ENCODE data around the gene DTHD1.

DTHD1 gene

DNA sequence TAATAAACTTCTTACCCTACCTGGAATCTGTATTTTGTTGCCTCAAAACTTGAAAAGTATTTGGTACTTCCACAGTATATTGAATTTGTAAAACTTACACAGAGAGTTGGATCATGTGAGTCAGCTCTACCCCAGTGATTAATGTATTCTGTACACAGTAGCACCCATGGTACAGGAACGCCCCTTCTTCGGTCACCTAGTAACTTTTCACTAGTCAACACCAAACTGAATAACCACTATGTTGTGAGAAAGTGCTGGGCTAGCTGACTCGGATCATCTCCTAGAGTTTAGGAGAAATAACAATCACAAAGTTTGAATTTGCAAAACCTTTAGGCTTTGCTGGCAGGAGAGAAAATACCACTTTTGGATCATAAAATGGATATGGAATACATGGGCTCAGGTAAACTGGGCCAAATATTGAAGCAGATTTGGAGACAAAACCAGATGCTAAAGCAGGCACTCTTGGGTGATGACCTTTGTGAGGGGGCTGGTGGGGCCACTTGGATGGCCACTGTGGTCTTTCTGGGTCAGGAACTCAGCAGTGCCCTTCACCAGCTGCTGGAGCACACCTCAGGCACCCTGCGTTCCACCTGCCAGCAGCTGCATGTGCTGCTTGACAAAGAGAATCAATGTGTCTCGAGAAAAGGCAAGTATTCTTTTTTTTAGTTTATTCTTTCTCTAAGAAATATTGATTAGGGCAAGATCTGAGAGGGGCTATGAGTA is at the start of gene DTHD1:
Gene DTHD1, plus strand, starts transcription at position 233 of the 723 bp plus-strand sequence. Its CDS starts 143 bp downstream, at position 376.
- no peak for DNase-seq (ENCODE audit: low read depth)

DNA sequence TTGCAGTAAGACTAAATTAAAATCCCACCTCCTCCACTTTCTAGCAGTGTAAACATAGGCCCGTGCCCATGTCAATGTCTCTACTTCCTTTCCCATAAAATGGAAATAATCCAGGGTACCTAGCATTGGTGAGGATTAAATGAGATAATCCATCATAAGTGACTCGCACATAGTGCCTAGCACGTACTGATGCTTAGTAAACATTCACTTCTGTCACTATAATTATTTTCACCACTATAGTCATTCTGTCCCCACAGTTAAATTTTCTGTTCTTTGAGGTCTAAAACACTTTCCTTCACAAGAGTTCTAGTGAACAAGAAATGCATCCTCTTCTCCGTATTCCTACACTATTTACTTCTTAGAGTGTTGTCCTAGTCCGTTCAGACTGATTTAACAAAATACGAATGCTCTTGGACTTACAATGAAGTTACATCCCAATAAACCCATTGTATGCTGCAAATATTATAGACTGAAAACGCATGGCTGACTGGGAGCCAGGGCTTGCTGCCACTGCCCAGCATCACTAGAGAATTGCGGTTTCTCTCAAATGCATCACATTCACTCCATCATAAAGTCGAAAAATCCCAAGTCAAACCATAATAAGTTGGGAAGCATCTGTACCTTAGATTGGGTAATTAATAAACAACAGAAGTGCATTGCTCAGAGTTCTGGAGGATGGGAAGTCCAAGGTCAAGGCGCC is 47.7 kb upstream of the DTHD1 start:
- DNase-seq (ENCODE audit: low read depth), result no peak

DNA sequence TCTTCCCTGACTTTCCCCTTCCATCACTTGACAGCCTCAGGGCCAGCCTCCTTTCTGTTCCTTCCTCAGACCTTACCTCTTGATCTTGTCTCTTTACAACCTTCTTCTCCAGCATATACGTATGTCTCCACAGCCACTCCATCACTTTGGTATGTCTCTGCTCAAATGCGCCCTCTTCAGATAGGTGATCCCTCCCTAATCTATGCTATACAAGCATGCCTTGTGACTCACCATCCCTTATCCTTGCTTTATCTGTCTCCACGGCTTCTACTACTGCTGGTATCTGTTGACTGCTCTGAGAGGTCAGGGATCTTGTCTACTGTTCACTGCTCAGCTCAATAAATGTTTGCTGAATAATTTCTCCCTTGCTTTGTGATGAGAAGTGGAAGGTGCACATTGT is 46.1 kb upstream of the DTHD1 start:
- no peak for DNase-seq (ENCODE audit: low read depth)

DNA sequence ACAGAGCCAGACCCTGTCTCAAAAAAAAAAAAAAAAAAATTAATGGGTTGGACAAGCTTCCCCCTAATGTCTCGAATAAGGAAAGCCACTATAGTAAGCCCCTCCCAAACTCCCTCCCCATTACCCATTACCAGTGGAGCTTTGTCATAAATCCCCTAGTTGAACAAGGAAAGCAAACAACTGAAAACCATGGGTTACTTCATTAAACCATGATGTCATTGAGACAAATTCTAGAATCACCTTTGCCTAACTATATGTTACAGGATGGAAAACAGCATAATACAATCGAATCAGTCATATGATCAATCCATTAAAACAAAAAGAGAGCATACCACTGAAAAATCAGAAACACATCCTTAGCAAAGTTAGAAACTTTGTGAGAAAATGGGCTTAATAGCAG is 45.3 kb upstream of the DTHD1 start:
- DNase-seq (ENCODE audit: low read depth), result no peak

DNA sequence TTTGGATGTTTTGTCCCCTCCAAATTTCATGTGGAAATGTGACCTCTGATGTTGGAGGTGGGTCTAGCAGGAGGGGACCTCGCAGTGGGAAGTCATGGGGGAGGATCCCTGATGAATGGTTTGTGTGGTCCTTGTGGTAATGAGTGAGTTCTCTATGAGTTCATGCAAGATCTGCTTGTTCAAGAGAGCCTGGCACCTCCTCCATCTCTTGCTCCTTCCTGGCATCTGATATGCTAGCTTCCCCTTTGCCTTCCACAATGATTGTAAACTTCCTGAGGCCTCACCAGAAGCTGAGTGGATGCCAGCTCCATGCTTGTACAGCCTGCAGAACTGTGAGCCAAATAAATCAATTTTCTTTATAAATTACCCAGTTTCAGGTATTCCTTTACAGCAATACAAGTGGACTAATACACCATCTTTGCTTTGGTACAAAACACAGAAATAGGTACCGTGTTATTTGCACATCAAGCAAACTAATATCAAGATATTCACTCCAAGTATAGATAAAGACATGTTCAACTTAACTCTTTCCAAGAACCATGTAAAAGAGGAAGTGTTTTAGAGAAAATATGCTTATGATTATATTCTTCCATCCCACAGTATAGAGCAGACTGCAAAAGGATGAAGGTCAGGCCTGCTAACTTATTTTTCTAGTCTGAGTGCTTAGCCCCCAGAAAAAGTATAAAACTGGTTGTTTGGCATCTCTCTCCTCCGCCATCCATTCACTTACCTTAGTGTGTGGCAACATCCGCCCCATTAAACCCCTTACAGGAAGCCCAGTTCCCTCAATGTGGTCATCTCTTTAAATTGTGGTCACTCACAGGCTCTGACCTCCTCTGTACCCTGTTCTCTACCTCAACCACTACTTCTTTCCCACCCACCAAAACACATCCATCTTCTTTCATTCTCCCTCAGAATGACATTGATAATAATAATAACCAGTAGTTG is 43.8 kb upstream of the DTHD1 start:
- no peak for DNase-seq (ENCODE audit: low read depth)

DNA sequence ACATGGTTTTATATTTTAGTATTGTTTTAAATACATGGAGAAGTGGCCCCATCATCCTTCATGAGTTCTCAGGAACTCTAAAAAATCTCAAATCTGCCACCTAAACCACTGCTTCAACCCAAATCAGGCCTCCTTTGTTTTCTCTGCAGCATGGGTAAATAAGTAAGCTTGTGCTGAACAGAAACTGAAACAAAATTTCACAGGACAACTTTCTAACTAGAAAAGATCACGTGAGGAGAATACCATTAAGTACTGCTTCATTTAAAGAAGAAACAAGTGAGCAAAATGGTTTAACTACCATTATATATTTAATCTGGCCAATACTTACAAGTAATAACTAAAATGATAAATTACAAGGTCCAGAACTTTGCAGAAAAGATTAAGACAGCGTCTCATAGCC is 39.6 kb upstream of the DTHD1 start:
- no peak for DNase-seq (ENCODE audit: low read depth)

DNA sequence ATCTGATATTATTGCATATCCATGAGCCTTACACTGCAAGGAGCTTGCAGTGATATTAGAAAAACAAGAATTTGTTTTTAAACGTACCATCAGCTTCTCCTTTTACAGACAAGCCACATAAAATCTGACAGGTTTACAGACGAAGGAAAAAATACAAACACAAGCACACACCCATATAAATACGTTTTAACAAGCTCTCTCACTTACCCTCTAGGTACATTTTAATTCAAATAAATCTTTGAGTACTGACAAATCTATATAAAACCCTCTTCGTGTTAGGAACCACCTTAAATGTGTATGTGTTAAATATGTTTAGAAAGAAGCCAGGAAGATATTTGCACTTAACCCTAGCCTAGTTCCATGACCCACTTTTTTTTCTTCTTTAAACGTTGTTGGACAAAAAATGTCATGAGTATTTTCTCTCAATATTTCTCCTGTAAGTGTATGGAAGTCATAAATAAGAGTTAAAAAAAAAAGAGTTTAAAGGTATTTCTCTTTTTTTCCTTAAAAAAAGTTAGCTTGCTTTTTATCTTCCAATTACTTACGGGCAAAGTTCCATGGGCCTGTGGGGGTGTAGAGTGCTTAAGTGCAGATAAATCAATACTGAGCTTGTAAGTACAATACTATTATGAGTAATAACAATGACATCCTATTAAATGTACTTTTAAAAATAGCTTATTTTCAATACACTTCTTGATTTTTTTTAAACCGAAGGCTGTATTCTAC is 38.6 kb upstream of the DTHD1 start:
- DNase-seq (ENCODE audit: low read depth), result no peak

DNA sequence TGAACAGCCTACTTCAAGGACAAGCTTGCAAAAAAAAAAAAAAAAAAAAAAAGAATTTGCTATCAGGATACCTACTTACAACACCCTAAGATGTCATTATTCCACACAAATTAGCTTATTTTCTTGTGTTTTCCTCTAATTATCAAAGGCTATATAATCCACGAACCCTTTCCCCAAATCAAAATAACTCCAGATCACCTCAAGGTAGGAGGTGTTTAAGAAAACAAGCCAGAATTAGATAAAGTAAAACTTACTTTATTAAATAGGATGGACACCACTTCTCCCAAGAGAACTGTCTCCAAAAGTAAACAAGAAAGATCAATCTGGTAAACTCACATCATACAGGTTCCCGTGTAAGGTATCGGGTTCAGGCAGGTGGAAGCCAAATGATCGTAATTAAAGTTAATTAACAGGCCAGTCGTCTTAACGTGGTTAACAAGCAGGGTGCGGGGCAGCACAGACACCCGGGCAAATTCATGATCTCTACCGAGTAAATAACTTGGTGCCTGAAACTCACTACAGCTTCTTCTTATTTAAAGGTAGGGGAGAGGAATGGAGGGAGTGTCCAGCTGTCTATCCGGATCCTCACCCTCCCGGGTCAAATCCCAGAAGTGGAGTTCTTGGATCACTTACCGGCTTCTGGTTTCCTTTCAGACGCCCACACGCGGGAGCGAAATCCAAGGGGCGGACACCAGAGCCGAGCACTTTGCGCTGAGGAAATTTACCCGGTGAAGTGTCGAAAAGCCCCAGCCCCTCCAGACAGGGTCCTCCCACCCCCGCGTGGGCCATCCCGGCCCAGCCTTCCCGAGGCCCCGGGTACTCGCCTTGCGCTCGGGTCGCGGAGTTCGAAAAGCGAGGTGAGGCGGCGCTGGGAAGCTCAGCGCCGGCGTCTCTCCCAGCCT is 37.8 kb upstream of the DTHD1 start:
- DNase-seq (ENCODE audit: low read depth), result peak; percentile 44

DNA sequence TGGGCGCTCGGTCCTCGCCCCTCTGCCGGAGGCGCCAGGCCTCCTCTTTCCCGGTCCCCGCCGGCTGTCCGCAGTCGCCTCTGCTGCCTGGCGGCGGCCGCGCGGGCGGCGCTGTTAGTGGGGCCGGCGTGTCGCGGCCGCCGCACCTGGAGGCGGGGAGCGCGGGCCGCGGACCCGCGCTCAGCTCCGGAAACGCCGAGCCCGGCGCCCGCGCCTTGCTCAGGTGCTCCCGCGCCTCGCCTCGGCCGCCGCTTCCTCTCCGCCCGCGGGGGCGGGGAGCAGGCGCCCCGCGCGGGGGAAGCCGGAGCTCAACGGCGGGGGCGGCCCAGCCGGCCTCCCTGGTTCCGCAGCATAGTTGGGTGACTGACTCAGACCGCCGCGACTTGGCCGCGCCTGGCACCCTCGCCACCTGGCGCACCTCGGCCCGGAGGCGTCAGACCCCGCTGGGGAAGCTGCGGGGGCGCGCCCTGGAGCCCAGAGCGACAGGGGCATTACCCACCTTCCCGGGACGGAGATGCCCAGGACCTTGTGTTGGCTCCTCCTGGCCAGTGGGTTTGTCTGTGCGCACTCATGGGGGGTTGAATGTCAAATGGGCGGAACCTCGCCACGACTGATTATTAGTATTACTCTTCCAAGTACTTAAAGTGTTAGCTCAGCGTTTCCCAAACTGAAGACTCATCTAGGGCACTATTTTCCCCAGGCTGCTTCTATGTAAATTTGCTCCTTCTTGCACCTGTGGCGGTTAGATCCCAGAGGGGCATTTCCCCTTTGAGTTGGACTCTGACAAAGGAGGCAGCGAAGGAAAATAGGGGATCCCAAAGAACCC is 36.9 kb upstream of the DTHD1 start, which contains the start of gene ARAP2:
Gene ARAP2, minus strand, starts transcription at position 258 of the 826 bp plus-strand sequence. CDS start 15,028 bp downstream, outside the sequence.
- DNase-seq (ENCODE audit: low read depth), result peak; percentile 61

DNA sequence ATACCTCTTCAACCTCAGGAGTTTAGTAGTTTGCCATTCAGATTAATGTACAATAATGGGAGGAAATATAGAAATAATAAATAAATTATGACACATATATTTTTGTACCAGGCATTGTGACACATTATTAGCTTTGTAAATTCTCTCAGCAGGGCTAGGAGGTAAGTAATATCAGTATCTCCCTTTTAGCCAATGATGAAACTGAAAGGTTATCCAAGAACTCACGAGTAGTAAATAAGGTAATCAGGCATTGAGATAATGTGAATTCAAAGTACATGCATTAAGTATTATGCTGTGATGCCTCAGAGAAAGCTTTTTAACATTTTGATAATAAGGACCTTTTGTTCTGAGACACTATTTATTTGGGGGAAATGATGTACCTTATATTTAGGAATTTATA is 31.8 kb upstream of the DTHD1 start:
- no peak for DNase-seq (ENCODE audit: low read depth)

DNA sequence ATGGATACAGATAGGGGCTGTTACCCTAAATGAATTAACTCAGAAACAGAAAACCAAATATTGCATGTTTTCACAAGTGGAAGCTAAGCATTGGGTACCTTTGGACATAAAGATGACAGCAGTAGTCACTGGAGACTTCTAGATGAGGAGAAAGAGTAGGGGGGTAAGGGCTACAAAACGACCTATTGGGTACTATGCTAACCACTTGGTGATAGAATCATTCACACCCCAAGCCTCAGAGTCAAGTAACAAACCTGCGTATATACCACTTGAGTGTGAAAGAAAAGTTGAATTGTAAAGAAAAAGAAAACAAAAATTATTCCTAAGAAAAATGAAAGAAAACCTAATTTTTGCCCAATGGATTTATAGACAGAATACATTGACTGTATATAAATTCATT is 29.4 kb upstream of the DTHD1 start:
- no peak for DNase-seq (ENCODE audit: low read depth)

DNA sequence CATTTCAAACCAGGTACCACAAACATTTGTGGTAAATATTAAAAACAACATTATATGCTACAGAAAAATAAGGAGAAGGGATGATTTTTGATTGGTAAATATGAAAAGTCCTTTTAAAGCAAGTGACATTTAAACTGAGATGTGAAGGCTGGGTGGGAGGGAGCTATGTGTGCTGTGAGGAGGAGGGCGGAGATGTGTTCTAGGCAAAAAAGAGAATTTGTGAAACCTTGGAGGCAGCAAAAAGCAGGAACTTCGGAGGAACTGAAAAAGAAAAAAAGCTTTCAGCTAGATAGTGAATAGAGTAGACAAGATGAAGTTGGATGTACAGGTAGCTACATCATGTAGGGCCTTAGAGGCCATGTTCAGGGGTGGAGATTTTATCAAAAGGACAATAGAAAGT is 27.0 kb upstream of the DTHD1 start:
- DNase-seq (ENCODE audit: low read depth), result no peak

DNA sequence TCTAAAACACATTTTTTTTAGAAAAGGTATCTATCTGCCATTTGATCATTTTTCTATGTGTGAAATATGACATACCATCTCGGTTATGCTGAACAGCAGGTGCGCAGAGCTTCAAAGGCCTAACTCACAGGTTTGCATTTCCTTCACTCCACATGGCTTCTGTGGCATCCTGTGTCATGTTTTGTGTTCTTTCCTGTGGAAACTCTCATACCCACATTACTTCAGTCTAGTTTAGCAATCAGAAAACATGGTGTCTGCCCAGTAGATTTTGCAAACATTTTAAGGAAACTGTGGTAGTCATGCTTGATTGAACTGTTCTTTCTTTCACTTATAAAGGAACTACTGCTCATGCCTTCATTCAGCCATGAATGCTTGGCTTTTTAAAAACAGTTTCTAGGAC is 25.8 kb upstream of the DTHD1 start:
- no peak for DNase-seq (ENCODE audit: low read depth)

DNA sequence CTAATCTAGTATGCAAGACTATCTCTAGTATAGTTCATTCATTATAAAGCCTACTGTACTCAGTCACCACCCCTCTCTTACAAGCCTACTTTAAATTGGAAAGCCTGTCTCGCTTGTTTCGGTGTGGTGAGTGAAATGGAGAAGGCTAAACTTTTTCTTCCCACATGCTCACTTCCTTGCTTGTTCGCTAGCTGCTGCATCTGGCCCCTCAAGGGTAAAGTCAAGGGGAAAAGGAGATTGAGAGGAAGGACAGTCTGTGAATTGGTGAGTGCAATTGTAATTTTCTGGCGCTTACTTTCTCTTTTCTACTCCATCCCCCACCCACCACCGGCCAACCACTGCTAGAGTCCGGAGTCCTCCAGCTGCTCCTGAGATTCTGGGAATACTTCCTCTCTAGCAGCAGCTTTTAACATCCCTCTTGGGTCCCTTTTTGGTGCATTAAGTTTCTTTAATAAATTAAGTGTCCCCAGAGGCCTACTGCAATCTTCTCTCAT is 25.0 kb upstream of the DTHD1 start:
- no peak for DNase-seq (ENCODE audit: low read depth)

DNA sequence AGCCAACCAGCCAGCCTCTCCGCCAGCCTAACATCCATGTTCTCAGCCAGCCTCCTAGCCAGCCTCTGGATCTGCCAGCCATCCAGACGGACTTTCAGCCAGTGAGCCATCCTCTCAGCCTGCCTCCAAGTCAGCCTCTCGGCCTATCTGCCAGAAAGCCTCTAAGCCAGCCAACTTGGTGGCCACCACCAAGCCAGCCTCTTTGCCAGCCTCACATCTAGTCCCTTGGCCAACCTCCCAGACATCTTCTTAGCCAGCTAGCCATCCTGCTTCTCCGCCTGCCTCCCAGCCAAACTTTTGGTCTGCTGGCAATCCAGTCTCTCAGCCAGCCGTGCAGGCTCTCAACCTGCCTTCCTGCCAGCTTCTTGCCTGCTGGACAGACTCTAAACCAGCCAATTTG is 20.7 kb upstream of the DTHD1 start:
- DNase-seq (ENCODE audit: low read depth), result no peak

DNA sequence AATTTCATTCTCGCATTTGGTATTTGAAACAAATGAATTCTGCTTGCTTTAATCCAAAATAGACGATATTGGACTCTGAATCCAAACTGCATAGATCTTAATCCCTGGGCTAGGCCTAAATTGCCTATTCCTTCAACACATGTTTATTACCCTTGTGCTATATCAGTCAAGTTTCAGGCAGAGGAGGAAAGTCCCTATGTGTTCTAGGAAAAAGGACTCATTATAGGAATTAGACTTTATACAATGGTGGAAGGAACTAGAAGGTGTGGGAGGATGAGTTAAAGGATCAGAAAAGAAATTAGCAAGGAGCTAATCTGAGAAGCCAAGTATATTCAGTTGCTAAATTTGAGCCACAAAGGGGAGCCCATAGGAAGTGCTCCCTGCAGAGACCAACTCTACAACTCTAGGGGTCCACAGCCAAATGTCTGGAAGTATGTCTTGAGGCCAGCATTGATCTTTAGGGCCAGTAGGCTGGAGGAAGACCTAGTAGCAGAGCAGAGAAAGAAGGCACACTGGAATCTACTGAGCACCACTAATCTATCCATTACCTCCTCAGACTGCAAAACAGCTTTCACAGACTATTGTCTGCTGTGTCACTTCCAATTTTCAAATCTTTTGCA is 17.1 kb upstream of the DTHD1 start:
- no peak for DNase-seq (ENCODE audit: low read depth)

DNA sequence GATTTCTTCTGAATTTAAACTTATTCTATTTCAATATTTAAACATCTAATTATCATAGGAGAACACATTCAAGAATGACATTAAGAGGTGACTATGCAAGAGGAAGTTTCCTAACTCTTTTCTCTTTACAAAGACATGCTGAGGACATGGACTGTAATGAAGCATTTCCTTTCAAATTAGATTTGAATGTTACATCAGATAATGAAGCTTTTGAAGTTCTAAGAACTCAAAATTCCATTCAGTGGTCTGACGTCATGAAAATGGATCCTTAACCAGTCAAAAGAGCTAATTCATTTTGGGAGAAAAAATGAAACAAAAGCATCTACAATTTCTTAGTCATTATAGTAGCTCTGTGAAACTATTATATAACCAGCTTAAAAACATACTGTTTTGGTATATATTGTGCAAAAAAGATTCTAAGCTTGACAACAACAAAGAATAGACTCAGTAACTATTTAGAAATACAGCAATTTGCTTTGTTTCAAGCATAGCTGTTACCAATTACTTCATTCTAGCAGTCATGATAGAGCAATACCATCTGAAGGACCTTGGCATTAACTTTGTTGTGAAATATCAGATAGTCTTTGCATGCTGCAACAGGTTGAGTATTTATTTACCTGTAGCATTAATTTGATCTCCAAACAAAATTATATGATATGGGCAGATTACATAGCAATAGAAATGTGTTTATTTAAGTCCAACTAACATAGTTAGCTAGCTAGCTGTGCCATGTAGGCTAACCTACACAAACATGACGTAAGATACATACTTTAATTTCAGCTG is 13.7 kb upstream of the DTHD1 start:
- no peak for DNase-seq (ENCODE audit: low read depth)

DNA sequence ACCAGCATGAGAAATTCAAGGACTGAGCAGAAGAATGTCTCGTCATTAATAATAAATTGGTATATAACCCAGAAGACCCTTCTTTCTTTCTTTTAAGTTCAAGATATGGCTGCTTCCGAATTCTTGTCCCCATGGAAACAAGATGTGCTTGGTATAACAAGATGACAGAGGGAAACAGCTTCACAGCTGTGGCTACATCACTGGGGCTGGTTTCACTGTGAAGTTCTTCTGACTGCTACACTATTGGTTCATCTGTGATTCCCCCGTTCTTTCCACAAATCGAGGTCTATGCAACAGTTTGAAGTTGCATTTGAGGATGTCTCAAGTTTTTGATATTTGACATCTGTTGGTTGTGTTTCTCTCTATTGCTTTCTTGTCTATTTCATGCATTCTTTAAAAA is 12.3 kb upstream of the DTHD1 start:
- peak; percentile 19 for DNase-seq (ENCODE audit: low read depth)
